WTC11 (cell line): Measurements from ENCODE around the gene THSD4.

Experiments
- ATF3 ChIP-seq: sonication (generic); formaldehyde crosslinking; conservative IDR thresholded peaks from 2 replicates; pipeline ENCODE4 v1.8.1; 2022; ENCODE audit warnings: mild to moderate bottlenecking, missing genetic modification reagents
- CBFB ChIP-seq: sonication (generic); formaldehyde crosslinking; IDR thresholded peaks from 2 replicates; pipeline ENCODE4 v1.8.1; 2022; ENCODE audit warnings: mild to moderate bottlenecking, low read depth, missing genetic modification reagents
- CREB1 ChIP-seq: sonication (generic); formaldehyde crosslinking; IDR thresholded peaks from 2 replicates; pipeline ENCODE4 v1.8.0; 2023; ENCODE audit warnings: mild to moderate bottlenecking, missing genetic modification reagents
- CTCF ChIP-seq: fragments of 200-600 bp; IDR thresholded peaks from 2 replicates; pipeline ENCODE4 v1.8.0; 2022; ENCODE audit warnings: antibody characterized with exemption
- E2F5 ChIP-seq: sonication (generic); formaldehyde crosslinking; IDR thresholded peaks from 2 replicates; pipeline ENCODE4 v1.8.1; 2022; ENCODE audit warnings: mild to moderate bottlenecking, moderate library complexity, missing genetic modification reagents
- ETV6 ChIP-seq: sonication (generic); formaldehyde crosslinking; IDR thresholded peaks from 2 replicates; pipeline ENCODE4 v1.8.1; 2022; ENCODE audit warnings: mild to moderate bottlenecking, missing genetic modification reagents
- FOXP4 ChIP-seq: sonication (generic); formaldehyde crosslinking; IDR thresholded peaks from 2 replicates; pipeline ENCODE4 v1.8.0; 2022; ENCODE audit warnings: mild to moderate bottlenecking, missing genetic modification reagents
- ZNF232 ChIP-seq: sonication (generic); formaldehyde crosslinking; IDR thresholded peaks from 2 replicates; pipeline ENCODE4 v1.8.0; 2022; ENCODE audit warnings: mild to moderate bottlenecking, missing genetic modification reagents
- ZNF317 ChIP-seq: sonication (generic); formaldehyde crosslinking; IDR thresholded peaks from 2 replicates; pipeline ENCODE4 v1.8.1; 2023; ENCODE audit warnings: low read depth, mild to moderate bottlenecking, moderate library complexity, missing genetic modification reagents, borderline replicate concordance
- ZSCAN18 ChIP-seq: fragments of 250-450 bp; sonication (Bioruptor Pico); IDR thresholded peaks from 2 replicates; pipeline ENCODE4 v2.1.2; 2022; ENCODE audit warnings: mild to moderate bottlenecking, moderate library complexity

- no peak for TF ChIP-seq CTCF
- no peak for TF ChIP-seq ZNF317 (CRISPR knock-in tag)
- TF ChIP-seq ZNF232 (CRISPR knock-in tag): no peak
- TF ChIP-seq CREB1 (CRISPR knock-in tag): no peak
- TF ChIP-seq ZSCAN18 (CRISPR knock-in tag): no peak
- TF ChIP-seq E2F5: no peak
- no peak for TF ChIP-seq ETV6
- no peak for TF ChIP-seq ATF3 (CRISPR knock-in tag)
- no peak for TF ChIP-seq CBFB (CRISPR knock-in tag)
- no peak for TF ChIP-seq FOXP4 (CRISPR knock-in tag)
These were observed 110.6 kb downstream of the THSD4 start for GRCh38 chr15:71225851-71226250.
